GM19193 (cell line): ENCODE data around the gene PTTG2.

Experiments used
- POLR2A ChIP-seq: IDR thresholded peaks from 4 replicates; pipeline ENCODE4 v1.6.1; 2011; ENCODE audit not compliant: insufficient read depth, insufficient read length; ENCODE audit errors: extremely low read depth

Gene PTTG2

DNA sequence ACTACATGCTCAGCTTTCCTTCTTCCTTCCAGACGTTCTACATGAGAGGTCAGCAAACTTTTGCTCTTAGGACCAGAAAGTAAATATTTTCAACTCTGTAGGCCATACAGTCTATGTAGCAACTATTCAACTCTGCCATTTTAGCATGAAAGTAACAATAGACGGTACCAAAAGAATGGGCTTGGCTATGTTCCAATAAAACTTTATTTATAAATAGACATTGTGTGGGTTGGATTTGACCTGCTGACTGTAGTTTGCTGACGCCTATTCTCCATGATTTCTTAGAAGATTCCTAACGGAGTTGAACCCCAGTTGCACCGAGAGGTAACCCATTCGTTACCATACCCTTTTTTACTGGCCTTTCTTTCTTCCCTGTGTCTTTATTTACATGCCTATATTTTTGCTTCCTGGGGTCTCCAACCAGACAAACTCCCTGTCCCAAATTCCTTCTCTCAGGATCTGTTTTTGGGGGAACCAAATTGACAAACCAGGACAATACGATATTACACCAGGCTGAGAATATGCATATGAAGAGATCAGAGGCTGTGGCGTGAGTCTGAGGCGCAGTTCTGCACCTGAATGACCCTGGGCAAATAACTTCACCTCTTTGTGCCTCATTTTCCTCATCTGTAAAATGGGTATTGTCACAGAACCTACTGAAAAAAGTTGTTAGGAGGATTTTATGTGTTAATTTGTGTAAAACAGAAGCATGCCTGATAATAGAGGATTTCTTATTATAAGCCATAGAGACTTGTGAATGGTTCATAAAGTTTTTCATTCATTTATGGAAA, 10.4 kb upstream of the PTTG2 start:
- TF ChIP-seq POLR2A, result no peak

DNA sequence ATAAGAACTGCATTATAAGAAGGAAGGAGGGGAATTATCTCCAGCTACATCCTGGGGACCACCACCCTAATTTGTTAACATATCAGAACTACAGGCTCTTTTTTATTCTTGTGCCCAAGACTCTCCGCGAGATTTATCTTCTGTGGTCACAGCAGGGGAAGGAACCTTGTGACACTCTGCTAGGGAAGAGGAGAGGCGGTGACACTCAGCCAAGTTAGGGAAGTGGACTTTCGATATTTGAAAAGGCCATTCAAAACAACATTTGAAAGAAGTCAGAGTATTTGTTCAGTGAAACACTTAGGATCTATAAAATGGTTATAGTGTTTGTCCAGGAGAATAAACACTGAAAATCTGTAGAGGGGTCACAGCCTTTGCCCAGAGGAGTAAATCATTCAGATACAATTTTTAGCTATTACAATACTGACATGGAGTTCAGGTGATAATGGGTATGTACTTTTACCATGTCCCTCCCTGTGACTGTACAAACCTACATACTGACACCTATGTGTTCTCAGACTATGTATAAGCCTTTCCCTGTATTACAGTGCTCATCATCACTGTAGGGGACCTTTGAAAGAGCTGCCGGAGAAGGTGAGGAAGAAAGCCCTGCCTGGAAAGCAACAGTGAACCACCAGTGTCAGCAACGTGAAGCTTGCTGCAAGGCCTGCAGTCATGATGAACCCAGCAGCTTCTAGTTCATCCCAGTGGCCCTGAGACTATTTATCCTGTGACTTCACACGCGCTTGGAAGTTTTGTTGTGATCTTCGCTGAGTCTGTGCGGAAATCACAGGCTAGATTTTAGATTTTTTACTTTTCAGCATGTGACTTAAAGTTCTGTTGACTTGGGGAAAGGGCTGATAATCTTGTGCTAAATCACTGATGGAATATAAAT, 8.5 kb upstream of the PTTG2 start:
- TF ChIP-seq POLR2A, result no peak

GRCh38 chr4:37953156-37953555, 7.0 kb upstream of the PTTG2 start:
- TF ChIP-seq POLR2A, result no peak

DNA sequence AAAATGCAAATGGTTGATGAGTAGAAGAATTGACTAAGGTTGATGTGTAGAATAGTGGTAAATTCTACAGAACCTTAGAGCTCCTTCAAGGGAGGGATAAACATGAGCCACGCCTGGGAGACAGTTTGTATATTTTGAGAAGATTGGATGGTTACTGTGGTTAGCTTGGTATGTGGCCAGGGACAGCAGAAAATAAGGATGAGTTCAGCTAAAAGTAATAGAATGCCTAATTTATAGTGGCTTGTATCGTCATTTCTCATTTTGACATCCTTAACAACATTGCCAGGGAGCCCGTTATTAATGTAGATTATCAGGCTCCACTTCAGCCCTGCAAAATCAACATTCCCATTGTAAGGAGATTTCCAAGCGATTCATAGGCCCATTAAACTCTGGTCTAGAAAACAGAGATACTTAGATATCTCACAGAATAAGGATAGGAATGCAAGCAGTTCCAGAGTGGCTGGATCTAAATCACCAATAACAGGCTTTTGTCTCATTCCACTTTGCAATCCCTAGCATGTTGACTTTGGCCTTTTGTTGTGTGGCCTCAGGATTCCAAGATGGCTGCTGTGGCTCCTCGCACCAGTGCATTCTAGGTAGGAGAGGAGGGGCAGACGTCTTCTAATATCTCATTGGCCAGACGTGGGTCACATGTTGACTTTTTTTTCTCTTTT, 6.4 kb upstream of the PTTG2 start:
- no peak for TF ChIP-seq POLR2A

DNA sequence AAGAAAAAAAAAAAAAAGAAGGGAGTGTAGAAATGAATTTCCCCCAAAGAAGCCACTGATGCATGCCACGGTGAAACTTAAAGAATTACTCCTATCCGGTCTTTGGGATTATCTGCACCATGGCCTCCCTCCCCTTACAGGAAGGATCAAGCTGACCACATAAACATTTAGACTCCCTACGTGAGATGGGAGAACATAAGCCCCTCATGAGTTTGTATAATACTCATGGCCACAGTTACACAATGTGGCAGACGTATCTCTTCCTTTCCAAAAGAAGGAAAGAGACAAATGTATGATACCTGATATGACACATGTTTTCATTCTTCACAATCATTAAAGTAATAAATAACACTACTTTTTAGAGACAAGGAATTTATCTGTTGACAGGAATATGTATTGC, 3.3 kb upstream of the PTTG2 start:
- no peak for TF ChIP-seq POLR2A

DNA sequence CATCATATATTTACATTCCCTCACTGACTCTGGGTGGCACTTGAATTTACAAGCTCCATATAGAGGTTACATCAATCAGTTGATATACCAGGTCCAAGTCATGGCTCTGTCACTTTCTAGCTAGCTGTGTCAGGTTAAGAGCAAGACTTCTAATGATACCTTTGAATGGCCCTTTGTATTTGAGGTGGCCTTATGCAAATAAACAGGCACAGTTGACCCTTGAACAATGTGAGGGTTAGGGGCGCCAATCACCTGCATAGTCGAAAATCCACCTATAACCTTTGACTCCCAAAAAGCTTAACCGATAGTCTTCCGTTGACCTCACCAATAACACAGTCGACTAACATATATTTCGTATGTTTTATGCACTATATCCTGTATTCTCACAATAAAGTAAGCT, 1.3 kb upstream of the PTTG2 start:
- TF ChIP-seq POLR2A, result no peak

DNA sequence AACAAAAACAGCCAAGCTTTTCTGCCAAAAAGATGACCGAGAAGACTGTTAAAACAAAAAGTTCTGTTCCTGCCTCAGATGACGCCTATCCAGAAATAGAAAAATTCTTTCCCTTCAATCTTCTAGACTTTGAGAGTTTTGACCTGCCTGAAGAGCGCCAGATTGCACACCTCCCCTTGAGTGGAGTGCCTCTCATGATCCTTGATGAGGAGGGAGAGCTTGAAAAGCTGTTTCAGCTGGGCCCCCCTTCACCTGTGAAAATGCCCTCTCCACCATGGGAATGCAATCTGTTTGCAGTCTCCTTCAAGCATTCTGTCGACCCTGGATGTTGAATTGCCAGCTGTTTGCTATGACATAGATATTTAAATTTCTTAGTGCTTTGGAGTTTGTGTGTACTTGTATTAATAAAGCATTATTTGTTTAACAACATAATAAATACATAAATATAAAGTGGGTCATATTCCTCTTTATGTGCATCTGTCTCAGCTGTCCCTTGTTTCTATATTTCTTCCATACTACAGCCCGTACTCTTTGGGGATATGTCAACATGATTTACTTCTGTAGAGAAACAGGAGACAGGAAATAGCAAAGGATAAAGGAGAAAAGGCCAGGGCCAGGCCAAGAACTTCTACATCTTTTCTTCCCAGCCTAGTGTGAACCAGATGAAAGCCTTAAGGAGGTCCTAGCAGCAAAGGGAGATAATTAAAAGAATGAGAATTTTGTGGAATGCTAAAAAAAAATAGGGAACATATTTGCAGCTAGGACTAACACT, 667 bp downstream of the PTTG2 start:
- TF ChIP-seq POLR2A, result no peak

- TF ChIP-seq POLR2A, result no peak
Measured at GRCh38 chr4:37964734-37965457, 4.7 kb downstream of the PTTG2 start.

GRCh38 chr4:37966044-37966443, 5.8 kb downstream of the PTTG2 start:
- no peak for TF ChIP-seq POLR2A

DNA sequence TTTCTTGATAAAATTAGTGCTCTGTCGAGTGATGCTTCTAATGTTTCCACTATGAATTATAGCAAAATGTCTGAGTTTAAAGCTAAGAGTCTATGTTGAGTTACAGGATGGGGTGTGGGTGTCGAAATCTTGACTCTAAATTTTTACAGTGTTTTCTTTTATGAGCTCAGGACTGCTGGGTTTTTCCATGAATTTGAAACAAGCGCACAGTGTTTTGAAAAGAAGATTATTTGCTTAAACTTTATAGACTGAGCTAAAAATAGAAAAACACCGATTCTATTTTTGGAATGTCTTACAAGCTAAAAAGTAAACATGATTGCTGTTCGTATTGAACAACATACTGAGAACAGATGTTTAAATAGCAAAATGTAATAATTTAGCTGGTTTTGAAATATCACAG, 7.5 kb downstream of the PTTG2 start:
- no peak for TF ChIP-seq POLR2A

DNA sequence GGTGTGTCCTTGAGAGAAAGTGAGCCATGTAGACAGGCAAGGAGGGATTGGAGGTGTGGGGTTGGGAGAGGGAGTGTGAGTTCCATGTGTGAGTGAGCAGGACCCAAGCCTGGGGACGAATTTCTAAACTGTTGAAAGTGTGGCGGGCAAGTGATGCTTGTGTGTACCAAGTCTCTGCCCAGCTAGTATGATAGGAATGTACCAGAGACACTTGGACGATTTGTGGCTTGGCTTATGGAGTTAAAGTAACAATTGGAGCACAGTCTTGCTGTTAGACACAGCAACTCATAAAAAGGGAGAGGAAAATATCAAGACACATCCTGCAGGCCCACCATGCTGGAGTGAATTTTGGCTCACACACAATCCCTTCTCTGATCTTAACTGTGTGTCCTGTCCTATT, 8.5 kb downstream of the PTTG2 start:
- TF ChIP-seq POLR2A, result no peak

GRCh38 chr4:37970702-37971101, 10.5 kb downstream of the PTTG2 start:
- TF ChIP-seq POLR2A, result no peak

DNA sequence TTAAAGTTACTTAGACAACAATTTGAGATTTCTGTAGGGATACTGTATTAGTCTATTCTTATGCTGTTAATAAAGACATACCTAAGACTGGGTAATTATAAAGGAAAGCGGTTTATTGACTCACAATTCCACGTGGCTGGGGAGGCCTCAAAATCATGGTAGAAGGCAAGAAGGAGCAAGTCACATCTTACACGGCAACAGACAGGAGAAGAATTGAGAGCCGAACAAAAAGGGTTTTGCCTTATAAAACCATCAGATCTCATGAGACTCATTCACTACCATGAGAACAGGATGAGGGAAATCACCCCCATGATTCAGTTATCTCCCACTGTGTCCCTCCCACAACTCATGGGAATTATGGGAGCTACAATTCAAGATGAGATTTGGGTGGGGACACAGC, 11.0 kb downstream of the PTTG2 start:
- TF ChIP-seq POLR2A, result no peak

GRCh38 chr4:37973441-37973840, 13.2 kb downstream of the PTTG2 start:
- no peak for TF ChIP-seq POLR2A

- no peak for TF ChIP-seq POLR2A
Measured at GRCh38 chr4:37976507-37976906, 16.3 kb downstream of the PTTG2 start.

DNA sequence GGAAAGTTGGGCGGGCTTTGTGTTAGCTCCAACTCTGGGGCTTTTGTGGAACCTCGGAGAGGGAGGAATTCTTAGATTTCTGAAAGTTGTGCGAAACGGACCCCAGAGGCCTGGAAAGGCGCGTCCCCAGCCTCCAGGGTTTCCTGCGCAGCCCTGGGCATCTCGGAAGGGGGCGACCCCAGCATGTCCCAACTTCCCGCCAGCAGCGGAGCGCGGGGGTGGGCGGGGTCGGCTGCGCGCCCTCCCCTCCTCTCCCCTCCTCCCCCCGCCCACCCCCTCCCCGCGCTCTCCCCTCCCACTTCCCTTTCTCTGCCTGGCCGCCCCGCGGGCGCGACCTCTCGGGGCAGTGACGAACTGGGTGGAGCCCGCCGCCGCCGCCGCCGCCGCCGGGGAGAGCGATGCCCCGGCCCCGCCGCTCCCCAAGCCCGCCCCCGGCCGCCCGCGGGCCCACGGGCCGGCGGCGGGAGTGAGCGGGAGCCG, 16.8 kb downstream of the PTTG2 start:
- no peak for TF ChIP-seq POLR2A
